Psoas muscle (tissue), 8 donors: ENCODE results near the gene CEP250. TPM values are rescaled to one million over a fixed set of nuclear protein-coding genes. Genes with fewer than 3 reads are reported as not detected.

Experiments used
- ATAC-seq, 4 donors: fragments of 200-7000 bp; cut with Tn5 transposase; one replicate each; pipeline ENCODE4 v1.9.1; 2020; ENCODE audit warnings: moderate library complexity in 3 of 4, mild to moderate bottlenecking in 2 of 4
- DNase-seq, 2 donors: peaks; one replicate each; pipeline ENCODE4 v3.0.0-alpha.2; 2020
- H3K27ac ChIP-seq: fragments of 200-600 bp; one replicate; pipeline ENCODE4 v1.8.0; 2022
- H3K27me3 ChIP-seq, 3 donors: fragments of 200-600 bp in 1 of 3; one replicate each; pipeline versions ENCODE4 v1.6.1 to v1.8.0; 2013 to 2022; ENCODE audit warnings: low read length in 2 of 3, mild to moderate bottlenecking in 2 of 3, moderate library complexity in 1 of 3; ENCODE audit not compliant: insufficient read depth in 3 of 3
- H3K36me3 ChIP-seq, 2 donors: fragments of 200-600 bp in 1 of 2; one replicate each; pipeline versions ENCODE4 v1.6.1 to v1.8.0; 2013 to 2022; ENCODE audit warnings: low read depth in 1 of 2, mild to moderate bottlenecking in 1 of 2, moderate library complexity in 1 of 2; ENCODE audit not compliant: insufficient read depth in 1 of 2
- H3K4me1 ChIP-seq: fragments of 200-600 bp; one replicate; pipeline ENCODE4 v1.8.0; 2022
- H3K4me3 ChIP-seq: fragments of 200-600 bp; one replicate; pipeline ENCODE4 v1.8.0; 2022; ENCODE audit warnings: mild to moderate bottlenecking
- H3K9me3 ChIP-seq: fragments of 200-600 bp; one replicate; pipeline ENCODE4 v1.8.0; 2022
- WGBS, 3 donors: extraction: QIAGEN DNeasy Blood & Tissue Kit; methylation state at CpG; one replicate each; pipeline versions ENCODE4 v1.1.6 to v1.1.7; 2013; 5-methylcytosine and 5-hydroxymethylcytosine counted together
- intact Hi-C, 2 donors: fragments of 100-400 bp; cut with DNase I; formaldehyde crosslinking; loops; one replicate each; pipeline versions ENCODE4 v1.11.0 to v1.14.2; 2022
- polyA plus RNA-seq, 3 donors: library from polyadenylated mRNA; stranded (reverse); fragments of 200-250 nt; gene quantifications; one replicate each; pipeline ENCODE4 v1.2.3, GENCODE V29; 2013
- total RNA-seq, 4 donors: library from RNA; stranded (reverse); fragmentation: NEBNext Ultra II Directional in 2 of 4; extraction: Animal tissue kit (Norgen Biotek cat#: 25700) in 2 of 4; gene quantifications; one replicate each; pipeline versions ENCODE4 v1.2.1 to v1.2.4, GENCODE V29; 2021 to 2023
- TF ChIP-seq, protein P1 (sequence below): fragments of 200-600 bp; IDR thresholded peaks from one replicate; pipeline ENCODE4 v1.8.0; 2022; ENCODE audit warnings: antibody characterized with exemption
- donor health status: healthy with polysubstance abuse.
- donor health status: DM: no; HTN: no; CAD: no; lungs with moderate emphysema.
- donor health status: Bipolar disorder and iron deficiency.
- donor health status: healthy.
- donor health status: DM: yes; HTN: yes; CAD: no.
- donor health status: DM: no; HTN: no; CAD: no.
- donor health status: DM: no; HTN: no; CAD: no.
- donor health status: DM: yes; HTN: yes; CAD: no.

Gene CEP250
- total and polyA plus RNA-seq, 7 donors: 4.2 to 19.3 (median 17.0) TPM

- no peaks in the 10 kb centered on the region for H3K4me1 ChIP-seq
- intact Hi-C loops: no loop called here
- peaks cover 8 to 89% of the 10 kb centered on the region in 2 donors for H3K36me3 ChIP-seq
- 80 to 90% (median 87%) methylated on average over 11 to 12 of the region's 12 CpGs for whole genome bisulfite sequencing, 3 donors
- H3K9me3 ChIP-seq: no peaks in the 10 kb centered on the region
- DNase-seq (peak in 1 of 2 donors; percentile 36), ATAC-seq (no peak)
- no peak overlapping the region for H3K27ac ChIP-seq
- no peak overlapping the region for H3K4me3 ChIP-seq
- H3K27me3 ChIP-seq: no peaks in the 10 kb centered on the region
- TF ChIP-seq, protein P1, sequence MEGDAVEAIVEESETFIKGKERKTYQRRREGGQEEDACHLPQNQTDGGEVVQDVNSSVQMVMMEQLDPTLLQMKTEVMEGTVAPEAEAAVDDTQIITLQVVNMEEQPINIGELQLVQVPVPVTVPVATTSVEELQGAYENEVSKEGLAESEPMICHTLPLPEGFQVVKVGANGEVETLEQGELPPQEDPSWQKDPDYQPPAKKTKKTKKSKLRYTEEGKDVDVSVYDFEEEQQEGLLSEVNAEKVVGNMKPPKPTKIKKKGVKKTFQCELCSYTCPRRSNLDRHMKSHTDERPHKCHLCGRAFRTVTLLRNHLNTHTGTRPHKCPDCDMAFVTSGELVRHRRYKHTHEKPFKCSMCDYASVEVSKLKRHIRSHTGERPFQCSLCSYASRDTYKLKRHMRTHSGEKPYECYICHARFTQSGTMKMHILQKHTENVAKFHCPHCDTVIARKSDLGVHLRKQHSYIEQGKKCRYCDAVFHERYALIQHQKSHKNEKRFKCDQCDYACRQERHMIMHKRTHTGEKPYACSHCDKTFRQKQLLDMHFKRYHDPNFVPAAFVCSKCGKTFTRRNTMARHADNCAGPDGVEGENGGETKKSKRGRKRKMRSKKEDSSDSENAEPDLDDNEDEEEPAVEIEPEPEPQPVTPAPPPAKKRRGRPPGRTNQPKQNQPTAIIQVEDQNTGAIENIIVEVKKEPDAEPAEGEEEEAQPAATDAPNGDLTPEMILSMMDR: no peak
These were observed 55.7 kb downstream of the CEP250 start for GRCh38 chr20:35510951-35511735.

DNA sequence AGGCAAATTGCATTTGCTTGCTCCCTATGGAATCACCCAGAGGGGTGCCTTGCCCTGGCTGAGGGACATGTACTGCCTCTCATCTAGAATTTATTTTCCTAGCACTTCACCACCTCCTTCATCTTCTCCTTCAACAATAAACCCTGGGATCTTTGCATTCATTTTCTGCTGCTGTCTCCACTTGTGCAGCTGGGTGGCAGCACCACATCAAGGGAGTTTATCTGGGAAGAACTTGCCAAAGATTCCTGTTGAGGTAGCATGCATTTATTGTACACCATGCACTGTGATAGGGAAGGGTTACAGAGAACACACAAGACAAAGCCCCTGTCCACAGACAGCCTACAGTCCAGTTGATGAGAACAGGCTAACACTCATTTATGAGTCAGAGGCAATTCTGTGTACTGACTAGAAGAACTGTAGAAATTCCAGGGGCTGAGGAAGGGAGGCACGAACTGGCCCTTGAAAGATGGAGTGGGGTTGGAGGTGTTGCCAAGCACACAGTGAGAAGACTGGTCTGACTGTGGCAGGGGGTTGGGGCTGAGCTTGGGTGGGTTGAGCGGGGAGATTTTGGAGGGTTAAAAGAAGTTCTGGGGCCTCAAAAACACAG is 56.5 kb downstream of the CEP250 start:
- H3K9me3 ChIP-seq: no peaks in the 10 kb centered on the region
- no peak overlapping the region for H3K27ac ChIP-seq
- H3K4me3 ChIP-seq: no peak overlapping the region
- peak in 2 of 4 donors; percentile 43 to 47 for ATAC-seq
- intact Hi-C loops: no loop called here
- H3K4me1 ChIP-seq: no peaks in the 10 kb centered on the region
- H3K36me3 ChIP-seq: peaks cover 8 to 82% of the 10 kb centered on the region in 2 donors
- no peaks in the 10 kb centered on the region for H3K27me3 ChIP-seq
- TF ChIP-seq, protein P1: peak; percentile 41
- WGBS, 3 donors: 90 to 97% (median 94%) methylated on average over 2 of the region's 2 CpGs
- peak in 1 of 2 donors; percentile 14 for DNase-seq

DNA sequence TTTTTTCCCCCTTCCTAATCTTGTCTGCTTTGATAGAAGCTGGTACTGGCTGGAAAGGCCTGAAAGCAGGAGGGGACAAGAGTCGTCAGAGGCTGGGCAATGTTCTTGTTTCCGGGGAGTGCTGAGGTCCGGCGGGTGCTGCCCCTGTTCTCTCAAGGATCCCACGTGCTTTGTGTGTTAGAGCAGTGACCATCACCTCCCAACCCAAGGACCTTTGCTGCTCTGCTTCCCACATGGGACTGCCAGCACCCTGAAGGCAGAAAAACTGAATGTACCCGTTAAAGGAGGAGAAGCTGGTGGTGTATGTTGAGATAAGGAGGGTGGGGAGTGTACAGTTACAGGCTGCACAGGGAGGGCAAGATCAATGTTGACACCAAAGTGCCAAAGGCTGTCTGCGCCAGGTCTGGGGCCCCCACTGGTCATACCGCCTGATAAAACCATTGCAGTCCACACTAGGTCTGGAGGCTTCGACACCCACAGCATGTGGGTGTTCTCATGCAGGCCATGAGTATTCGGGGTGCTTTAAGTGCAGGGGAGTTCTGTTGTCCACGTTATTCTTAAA is 59.1 kb downstream of the CEP250 start:
- H3K27me3 ChIP-seq: no peaks in the 10 kb centered on the region
- DNase-seq (no peak), ATAC-seq (no peak)
- no peaks in the 10 kb centered on the region for H3K9me3 ChIP-seq
- no peaks in the 10 kb centered on the region for H3K4me1 ChIP-seq
- peaks cover 5 to 57% of the 10 kb centered on the region in 2 donors for H3K36me3 ChIP-seq
- no peak overlapping the region for H3K27ac ChIP-seq
- TF ChIP-seq, protein P1: no peak
- H3K4me3 ChIP-seq: no peak overlapping the region
- intact Hi-C loops: no loop called here
- WGBS, 3 donors: 81 to 91% (median 83%) methylated on average over 11 of the region's 11 CpGs

DNA sequence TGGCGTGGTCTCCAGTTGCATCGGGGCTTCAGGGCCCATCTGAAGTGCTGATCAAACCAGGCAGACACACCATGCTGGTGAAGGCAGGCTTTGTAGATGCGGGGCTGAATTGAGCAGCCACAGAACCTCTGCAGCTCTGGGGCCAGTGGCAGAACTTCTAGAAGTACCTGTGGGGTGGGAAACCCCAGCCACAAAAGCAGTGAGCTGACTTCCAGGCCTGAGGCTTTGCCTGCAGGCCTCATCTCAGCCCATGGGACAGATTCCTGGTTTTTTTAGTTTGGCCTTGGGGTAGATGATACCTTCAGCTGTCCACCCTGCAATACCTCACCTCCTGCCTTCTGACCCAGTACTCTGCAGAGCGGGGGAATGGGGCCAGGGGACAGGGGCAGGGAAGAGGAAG is 59.9 kb downstream of the CEP250 start:
- no peaks in the 10 kb centered on the region for H3K27me3 ChIP-seq
- intact Hi-C loops: no loop called here
- DNase-seq: no peak
- H3K36me3 ChIP-seq: peaks cover 0 to 48% of the 10 kb centered on the region in 2 donors
- H3K4me1 ChIP-seq: no peaks in the 10 kb centered on the region
- ATAC-seq: no peak
- no peak overlapping the region for H3K4me3 ChIP-seq
- no peaks in the 10 kb centered on the region for H3K9me3 ChIP-seq
- TF ChIP-seq, protein P1: no peak
- H3K27ac ChIP-seq: no peak overlapping the region
- WGBS, 3 donors: 93 to 100% (median 94%) methylated on average over 4 of the region's 4 CpGs
